ENCODE data around the gene LRP1B.

LRP1B gene

DNA sequence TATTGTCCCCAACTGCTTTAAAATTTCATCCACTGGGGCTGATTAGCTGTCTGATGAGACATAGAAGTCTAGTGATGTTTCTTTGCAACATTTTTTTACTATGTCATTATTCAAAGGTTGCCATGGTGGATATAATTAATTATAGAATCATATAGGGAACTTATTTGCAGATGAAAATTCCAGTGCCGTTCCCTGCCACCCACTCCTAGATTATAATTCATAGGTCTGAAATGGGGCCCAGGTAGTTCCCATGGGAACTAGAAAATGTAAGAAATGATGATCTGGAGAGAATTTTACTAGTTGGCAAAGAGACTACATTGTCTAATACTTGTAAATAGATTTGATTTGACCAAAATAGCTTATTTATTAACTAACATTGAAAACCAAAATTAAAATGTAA lies 1854.2 kb downstream of the LRP1B start:
- TF ChIP-seq FOXP2 (optimal IDR thresholded peaks at IDR 0.05; ENCODE audit: borderline replicate concordance, extremely low read depth, extremely low read length, insufficient read depth) (no peak), TAF1 (IDR thresholded peaks at IDR 0.05; ENCODE audit: borderline replicate concordance, insufficient read depth, low read length) (no peak), SIN3A (IDR thresholded peaks at IDR 0.05; ENCODE audit: borderline replicate concordance, insufficient read depth, low read length) (no peak), POLR2AphosphoS5 (IDR thresholded peaks at IDR 0.05; ENCODE audit: low read depth, low read length) (no peak), REST (IDR thresholded peaks at IDR 0.05; ENCODE audit: insufficient read depth in 1 of 2, low read depth in 2 of 2, low read length in 2 of 2) (no peak)

GRCh38 chr2:140275427-140275826 lies 1855.4 kb downstream of the LRP1B start:
- TF ChIP-seq REST (IDR thresholded peaks at IDR 0.05; ENCODE audit: insufficient read depth in 1 of 2, low read depth in 2 of 2, low read length in 2 of 2) (no peak), FOXP2 (optimal IDR thresholded peaks at IDR 0.05; ENCODE audit: borderline replicate concordance, extremely low read depth, extremely low read length, insufficient read depth) (no peak), TAF1 (IDR thresholded peaks at IDR 0.05; ENCODE audit: borderline replicate concordance, insufficient read depth, low read length) (no peak), SIN3A (IDR thresholded peaks at IDR 0.05; ENCODE audit: borderline replicate concordance, insufficient read depth, low read length) (no peak)

- TF ChIP-seq REST (IDR thresholded peaks at IDR 0.05; ENCODE audit: insufficient read depth in 1 of 2, low read depth in 2 of 2, low read length in 2 of 2) = no peak
- TF ChIP-seq FOXP2 (optimal IDR thresholded peaks at IDR 0.05; ENCODE audit: borderline replicate concordance, extremely low read depth, extremely low read length, insufficient read depth) = no peak
- TF ChIP-seq TAF1 (IDR thresholded peaks at IDR 0.05; ENCODE audit: borderline replicate concordance, insufficient read depth, low read length) = no peak
- TF ChIP-seq SIN3A (IDR thresholded peaks at IDR 0.05; ENCODE audit: borderline replicate concordance, insufficient read depth, low read length) = no peak
- TF ChIP-seq POLR2AphosphoS5 (IDR thresholded peaks at IDR 0.05; ENCODE audit: low read depth, low read length) = no peak
Observed at GRCh38 chr2:140274891-140275290, 1855.9 kb downstream of the LRP1B start.

DNA sequence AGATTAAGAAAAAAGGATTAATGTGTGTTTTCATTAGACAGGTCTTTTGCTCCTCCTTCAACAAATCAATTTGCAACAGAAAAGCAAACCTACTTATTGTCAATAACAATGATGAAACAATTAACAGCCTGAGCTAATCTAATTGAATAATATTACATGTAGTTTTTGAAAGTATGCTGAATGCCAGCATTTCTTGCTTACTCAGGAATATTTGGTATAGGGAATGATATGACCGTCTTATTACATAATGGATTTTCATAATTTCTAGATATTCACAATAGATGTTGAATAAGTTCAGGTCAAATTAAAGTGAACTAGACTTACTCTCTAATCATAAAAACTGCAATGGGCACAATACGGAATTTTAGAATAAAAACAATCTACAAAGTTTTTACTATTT lies 1856.9 kb downstream of the LRP1B start:
- TF ChIP-seq POLR2AphosphoS5 (IDR thresholded peaks at IDR 0.05; ENCODE audit: low read depth, low read length) (no peak), TAF1 (IDR thresholded peaks at IDR 0.05; ENCODE audit: borderline replicate concordance, insufficient read depth, low read length) (no peak), FOXP2 (optimal IDR thresholded peaks at IDR 0.05; ENCODE audit: borderline replicate concordance, extremely low read depth, extremely low read length, insufficient read depth) (no peak), REST (IDR thresholded peaks at IDR 0.05; ENCODE audit: insufficient read depth in 1 of 2, low read depth in 2 of 2, low read length in 2 of 2) (no peak), SIN3A (IDR thresholded peaks at IDR 0.05; ENCODE audit: borderline replicate concordance, insufficient read depth, low read length) (no peak)

- TF ChIP-seq FOXP2 (optimal IDR thresholded peaks at IDR 0.05; ENCODE audit: borderline replicate concordance, extremely low read depth, extremely low read length, insufficient read depth) = no peak
- TF ChIP-seq TAF1 (IDR thresholded peaks at IDR 0.05; ENCODE audit: borderline replicate concordance, insufficient read depth, low read length) = no peak
- no peak for TF ChIP-seq REST (IDR thresholded peaks at IDR 0.05; ENCODE audit: insufficient read depth in 1 of 2, low read depth in 2 of 2, low read length in 2 of 2)
- no peak for TF ChIP-seq SIN3A (IDR thresholded peaks at IDR 0.05; ENCODE audit: borderline replicate concordance, insufficient read depth, low read length)
- TF ChIP-seq POLR2AphosphoS5 (IDR thresholded peaks at IDR 0.05; ENCODE audit: low read depth, low read length) = no peak
Observed at GRCh38 chr2:140273408-140273807, 1857.4 kb downstream of the LRP1B start.

Measured in PFSK-1 (cell line).